ENCODE data around the gene CYSTM1. TPM values are rescaled to one million over a fixed set of nuclear protein-coding genes. Genes with fewer than 3 reads are reported as not detected.

Gene CYSTM1
- total and polyA plus RNA-seq, 2 donors (not counting 1 experiment from before 2014, with no cell fraction given) = 6.2 to 17.0 TPM

DNA sequence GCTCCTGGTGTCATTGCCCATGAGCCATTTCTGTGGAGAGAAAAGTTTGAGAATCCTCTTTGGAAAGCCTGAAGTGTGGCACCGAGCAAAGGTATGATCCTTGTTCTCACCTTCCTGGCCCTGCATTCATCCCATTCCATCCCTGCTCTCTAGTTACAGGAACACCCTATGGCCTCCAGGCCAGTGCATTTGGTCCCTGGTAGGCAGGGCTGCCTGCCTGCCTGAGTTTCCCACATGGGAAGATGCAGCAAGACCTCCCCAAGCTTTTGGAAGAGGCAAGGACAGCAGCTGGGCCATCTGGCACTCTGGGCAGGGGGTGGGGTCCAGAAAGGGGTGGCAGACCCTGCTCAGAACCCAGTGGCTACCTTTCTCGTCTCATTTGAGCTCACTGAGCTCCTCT lies 24.8 kb upstream of the CYSTM1 start:
- ATAC-seq (ENCODE audit: low read depth) = no peak
- Histone ChIP-seq H4K20me1 (ENCODE audit: control insufficient read depth, insufficient read depth, low read length, poor library complexity, severe bottlenecking) (peaks cover 25% of the 10 kb centered on the region), H3K9me3 (ENCODE audit: control extremely low read depth in 1 of 3, control insufficient read depth in 2 of 3, insufficient read depth in 1 of 3, low read length in 2 of 3) (peaks cover 0 to 3% (median 0%) of the 10 kb centered on the region in 3 donors), H3K27ac (ENCODE audit: low read length in 2 of 2) (no peak overlapping the region), H3K9ac (ENCODE audit: low read length) (no peak overlapping the region), H3K79me2 (ENCODE audit: control insufficient read depth, insufficient read depth, low read length) (peaks cover 9% of the 10 kb centered on the region), H2AFZ (ENCODE audit: insufficient read depth, low read depth, low read length, poor library complexity, severe bottlenecking) (no peak overlapping the region), H3K36me3 (replicated peaks in 1 of 2; ENCODE audit: control extremely low read depth in 1 of 2, control insufficient read depth in 1 of 2, extremely low read depth in 1 of 2, insufficient read depth in 2 of 2, low read length in 1 of 2) (no peaks in the 10 kb centered on the region), H3K4me2 (replicated peaks; ENCODE audit: low read depth, low read length, poor library complexity, severe bottlenecking) (no peak overlapping the region), H3K27me3 (replicated peaks in 1 of 4; ENCODE audit: control extremely low read depth in 1 of 4, control insufficient read depth in 3 of 4, insufficient read depth in 4 of 4, low read length in 3 of 4) (peaks cover 0 to 21% (median 7%) of the 10 kb centered on the region in 4 experiments), H3K4me1 (ENCODE audit: control insufficient read depth in 2 of 2, insufficient read depth in 2 of 2, low read length in 2 of 2) (peaks cover 14 to 17% of the 10 kb centered on the region in 2 donors), H3K4me3 (ENCODE audit: control extremely low read depth in 1 of 5, extremely low read depth in 1 of 5, insufficient read depth in 1 of 5, low read depth in 2 of 5, low read length in 4 of 5) (no peak overlapping the region)
- ChIA-PET POLR2A (no interaction called here), CTCF (interaction anchor here (1.0 to 23.0 kb wide), 3 partner anchors 9 to 79 kb away, joined by 3 to 513 read pairs (median 5); no protein-coding TSS in a partner anchor)
- intact Hi-C loops (cut with micrococcal nuclease) = no loop called here
- Mint-ChIP-seq H3K4me1 (peaks cover 17% of the 10 kb centered on the region), H3K27me3 (peaks cover 12% of the 10 kb centered on the region), H3K4me3 (no peak overlapping the region), H3K9me3 (ENCODE audit: insufficient read depth) (no peaks in the 10 kb centered on the region), H3K27ac (no peak overlapping the region)
- DNase-seq = no peak
- no CpG with 5 or more reads among the region's 2 CpGs for WGBS (ENCODE audit: insufficient coverage)
- TF ChIP-seq, protein P1, sequence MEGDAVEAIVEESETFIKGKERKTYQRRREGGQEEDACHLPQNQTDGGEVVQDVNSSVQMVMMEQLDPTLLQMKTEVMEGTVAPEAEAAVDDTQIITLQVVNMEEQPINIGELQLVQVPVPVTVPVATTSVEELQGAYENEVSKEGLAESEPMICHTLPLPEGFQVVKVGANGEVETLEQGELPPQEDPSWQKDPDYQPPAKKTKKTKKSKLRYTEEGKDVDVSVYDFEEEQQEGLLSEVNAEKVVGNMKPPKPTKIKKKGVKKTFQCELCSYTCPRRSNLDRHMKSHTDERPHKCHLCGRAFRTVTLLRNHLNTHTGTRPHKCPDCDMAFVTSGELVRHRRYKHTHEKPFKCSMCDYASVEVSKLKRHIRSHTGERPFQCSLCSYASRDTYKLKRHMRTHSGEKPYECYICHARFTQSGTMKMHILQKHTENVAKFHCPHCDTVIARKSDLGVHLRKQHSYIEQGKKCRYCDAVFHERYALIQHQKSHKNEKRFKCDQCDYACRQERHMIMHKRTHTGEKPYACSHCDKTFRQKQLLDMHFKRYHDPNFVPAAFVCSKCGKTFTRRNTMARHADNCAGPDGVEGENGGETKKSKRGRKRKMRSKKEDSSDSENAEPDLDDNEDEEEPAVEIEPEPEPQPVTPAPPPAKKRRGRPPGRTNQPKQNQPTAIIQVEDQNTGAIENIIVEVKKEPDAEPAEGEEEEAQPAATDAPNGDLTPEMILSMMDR (IDR thresholded peaks at IDR 0.05) = no peak
- no peak for TF ChIP-seq EZH2 (IDR thresholded peaks at IDR 0.05; ENCODE audit: borderline replicate concordance, insufficient read depth, low read depth, low read length, poor library complexity, severe bottlenecking)

DNA sequence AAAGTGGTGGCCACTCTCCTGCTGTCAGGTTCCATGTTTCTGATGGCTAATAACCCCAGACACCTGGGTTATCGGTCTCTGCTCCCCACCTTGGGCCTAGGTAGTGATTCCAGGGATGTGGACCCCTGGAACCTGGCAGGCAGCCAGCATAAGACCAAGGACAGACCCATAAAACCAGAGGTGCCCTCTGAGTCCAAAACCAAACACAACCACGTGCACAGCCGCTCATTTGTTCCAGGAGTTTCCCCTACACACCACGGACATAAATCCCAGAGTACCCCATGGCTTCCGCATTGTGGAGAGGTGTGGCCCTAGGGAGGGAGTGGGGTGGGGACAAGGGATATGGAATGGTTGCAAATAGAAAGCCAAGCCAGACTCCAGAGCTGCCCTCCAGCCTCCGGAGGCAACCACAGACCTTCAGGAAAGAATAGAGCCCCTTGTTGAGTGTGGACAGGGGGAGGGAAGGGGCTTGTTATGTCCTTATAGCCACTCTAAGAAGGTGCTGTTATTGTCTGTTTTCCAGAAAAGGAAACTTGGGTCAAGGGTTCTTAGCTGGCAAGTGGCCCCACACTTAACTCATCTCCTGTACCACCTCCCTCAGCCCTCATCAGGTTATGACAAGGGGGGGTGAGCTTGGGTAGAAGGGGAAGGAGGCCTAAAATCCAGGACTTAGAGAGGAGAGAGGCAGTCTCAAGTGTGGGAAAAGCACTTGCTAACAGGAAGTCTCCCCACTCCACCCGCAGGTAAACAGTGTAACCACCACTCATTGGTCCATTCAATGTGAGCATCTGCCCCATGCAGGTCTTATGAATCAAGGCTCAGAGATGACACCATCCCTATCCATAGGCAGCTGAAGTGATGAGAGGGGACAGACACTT lies 23.6 kb upstream of the CYSTM1 start:
- ChIA-PET CTCF (interaction anchor here (1.2 to 23.0 kb wide), 3 partner anchors 7 to 81 kb away, joined by 3 to 513 read pairs (median 100); no protein-coding TSS in a partner anchor), POLR2A (no interaction called here)
- peaks cover 0 to 10% (median 1%) of the 10 kb centered on the region in 4 experiments for H3K27me3 ChIP-seq (replicated peaks in 1 of 4; ENCODE audit: control extremely low read depth in 1 of 4, control insufficient read depth in 3 of 4, insufficient read depth in 4 of 4, low read length in 3 of 4)
- peaks cover 5% of the 10 kb centered on the region for H3K79me2 ChIP-seq (ENCODE audit: control insufficient read depth, insufficient read depth, low read length)
- H3K9me3 ChIP-seq (ENCODE audit: control extremely low read depth in 1 of 3, control insufficient read depth in 2 of 3, insufficient read depth in 1 of 3, low read length in 2 of 3) = no peaks in the 10 kb centered on the region
- H3K4me2 ChIP-seq (replicated peaks; ENCODE audit: low read depth, low read length, poor library complexity, severe bottlenecking) = no peak overlapping the region
- no peak overlapping the region for H3K27ac ChIP-seq (ENCODE audit: low read length in 2 of 2)
- ATAC-seq (ENCODE audit: low read depth) = no peak
- Mint-ChIP-seq H3K4me3 (no peak overlapping the region), H3K9me3 (ENCODE audit: insufficient read depth) (no peaks in the 10 kb centered on the region), H3K27ac (no peak overlapping the region), H3K4me1 (peaks cover 11% of the 10 kb centered on the region), H3K27me3 (peaks cover 6% of the 10 kb centered on the region)
- no peaks in the 10 kb centered on the region for H3K36me3 ChIP-seq (replicated peaks in 1 of 2; ENCODE audit: control extremely low read depth in 1 of 2, control insufficient read depth in 1 of 2, extremely low read depth in 1 of 2, insufficient read depth in 2 of 2, low read length in 1 of 2)
- no peak overlapping the region for H3K9ac ChIP-seq (ENCODE audit: low read length)
- WGBS (ENCODE audit: insufficient coverage) = 92% methylated on average over 2 of the region's 7 CpGs
- no peak overlapping the region for H2AFZ ChIP-seq (ENCODE audit: insufficient read depth, low read depth, low read length, poor library complexity, severe bottlenecking)
- peaks cover 2 to 6% of the 10 kb centered on the region in 2 donors for H3K4me1 ChIP-seq (ENCODE audit: control insufficient read depth in 2 of 2, insufficient read depth in 2 of 2, low read length in 2 of 2)
- H3K4me3 ChIP-seq (ENCODE audit: control extremely low read depth in 1 of 5, extremely low read depth in 1 of 5, insufficient read depth in 1 of 5, low read depth in 2 of 5, low read length in 4 of 5) = no peak overlapping the region
- H4K20me1 ChIP-seq (ENCODE audit: control insufficient read depth, insufficient read depth, low read length, poor library complexity, severe bottlenecking) = peaks cover 13% of the 10 kb centered on the region
- TF ChIP-seq, protein P1 (IDR thresholded peaks at IDR 0.05) = no peak
- TF ChIP-seq EZH2 (IDR thresholded peaks at IDR 0.05; ENCODE audit: borderline replicate concordance, insufficient read depth, low read depth, low read length, poor library complexity, severe bottlenecking) = no peak
- intact Hi-C loops (cut with micrococcal nuclease) = no loop called here
- DNase-seq = no peak

Measured in B cell (primary cell).